T-helper 9 cell (primary cell): Measurements from ENCODE around the gene TSR1.

Experiments
- DNase-seq: peaks from one replicate; pipeline ENCODE4 v3.0.0-alpha.2; 2020

Gene TSR1

DNA sequence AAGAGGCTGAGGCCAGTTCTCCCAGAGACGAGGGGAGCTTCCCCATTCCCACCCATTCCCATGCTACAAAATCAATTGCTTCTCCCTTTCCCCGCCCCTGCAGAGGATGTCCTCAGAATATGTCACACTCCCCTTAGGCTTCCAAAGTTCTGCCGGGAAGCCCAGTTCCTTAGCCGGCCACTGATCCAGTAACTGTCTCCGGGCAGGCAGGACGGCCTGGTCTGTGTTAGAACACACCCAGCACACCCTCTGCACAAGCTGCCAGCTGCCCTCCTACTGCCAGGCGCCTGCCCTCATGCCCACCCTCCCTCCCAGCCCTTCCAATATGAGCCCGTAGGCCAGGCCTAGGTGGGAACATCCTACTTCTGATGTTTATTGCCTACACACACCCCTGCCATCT lies 32.1 kb upstream of the TSR1 start:
- DNase-seq: no peak

DNA sequence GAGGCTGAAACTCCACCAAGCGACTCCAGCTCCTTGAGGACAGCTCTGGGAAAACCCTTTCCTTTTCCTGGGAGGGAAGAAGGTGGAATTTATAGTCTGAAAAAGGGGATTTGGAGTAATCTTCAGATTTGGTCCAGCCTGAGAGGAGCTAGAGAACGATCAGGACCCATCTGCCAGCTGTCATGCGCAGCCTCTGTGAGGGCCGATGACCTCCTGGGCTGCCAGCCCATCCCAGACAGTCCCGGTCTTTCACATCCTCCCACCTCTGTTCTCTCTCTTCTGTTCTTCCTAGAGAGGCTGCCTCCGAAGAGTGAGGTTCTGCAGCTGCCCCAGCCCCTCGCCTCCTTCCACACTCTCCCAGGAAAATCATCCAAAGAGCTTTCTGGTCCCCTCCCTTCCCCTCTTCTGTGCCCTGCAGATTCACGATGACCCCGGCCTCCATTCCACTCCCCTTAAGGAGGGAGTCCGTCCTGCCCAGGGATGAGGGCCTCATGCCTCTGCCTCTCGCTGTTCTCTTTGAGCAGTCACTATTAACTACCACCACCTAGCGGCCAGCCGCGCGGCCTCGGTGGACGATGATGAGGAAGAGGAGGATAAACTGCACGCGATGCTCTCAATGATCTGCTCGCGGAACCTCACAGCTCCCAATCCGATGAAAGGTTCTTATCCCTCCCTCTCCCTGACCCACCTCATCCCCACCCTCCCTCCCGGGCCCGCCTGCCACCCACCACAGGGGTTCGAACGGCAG lies 30.7 kb upstream of the TSR1 start:
- no peak for DNase-seq

DNA sequence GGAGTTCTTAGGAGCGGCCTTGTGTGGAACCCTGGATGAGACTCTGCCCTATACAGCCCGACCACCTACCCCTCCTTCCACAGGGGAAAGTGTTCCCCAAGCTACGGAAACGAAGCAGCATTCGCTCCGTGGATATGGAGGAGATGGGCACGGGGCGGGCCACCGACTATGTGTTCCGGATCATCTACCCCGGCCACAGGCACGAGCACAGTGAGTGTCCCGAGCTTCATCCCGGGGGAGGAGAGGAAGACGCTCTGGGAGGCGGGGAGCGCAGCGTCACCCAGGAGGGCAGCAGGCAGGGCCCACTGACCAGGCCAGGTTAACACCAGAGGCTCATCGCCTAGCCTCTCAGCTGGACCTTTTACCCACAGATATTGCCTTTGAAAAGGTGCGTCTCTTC lies 28.9 kb upstream of the TSR1 start:
- no peak for DNase-seq

- no peak for DNase-seq
These were observed 28.5 kb upstream of the TSR1 start for GRCh38 chr17:2364763-2365116.

GRCh38 chr17:2363851-2364762 lies 27.9 kb upstream of the TSR1 start:
- DNase-seq: no peak

- DNase-seq: no peak
These were observed 27.1 kb upstream of the TSR1 start for GRCh38 chr17:2363318-2363717.

- DNase-seq: no peak
These were observed 26.6 kb upstream of the TSR1 start for GRCh38 chr17:2362881-2363280.

DNA sequence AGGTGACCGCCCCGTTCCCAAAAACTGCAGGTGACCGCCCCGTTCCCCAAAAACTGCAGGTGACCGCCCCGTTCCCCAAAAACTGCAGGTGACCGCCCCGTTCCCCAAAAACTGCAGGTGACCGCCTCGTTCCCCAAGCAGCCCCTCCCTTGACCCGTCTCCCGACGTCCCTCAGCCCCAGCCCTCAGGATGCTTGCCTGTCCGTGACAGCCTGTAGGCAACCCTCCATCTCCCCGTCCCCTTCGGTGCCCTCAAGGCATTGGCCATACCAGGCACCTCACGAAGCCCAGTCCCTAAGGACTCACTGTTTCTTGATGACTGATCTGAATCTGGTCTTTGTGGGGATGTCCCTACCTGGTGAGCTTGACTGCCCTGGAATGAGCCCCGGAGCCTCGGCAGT lies 26.2 kb upstream of the TSR1 start:
- no peak for DNase-seq

- no peak for DNase-seq
These were observed 25.8 kb upstream of the TSR1 start for GRCh38 chr17:2362016-2362415.

GRCh38 chr17:2361010-2361760 lies 24.9 kb upstream of the TSR1 start:
- no peak for DNase-seq

DNA sequence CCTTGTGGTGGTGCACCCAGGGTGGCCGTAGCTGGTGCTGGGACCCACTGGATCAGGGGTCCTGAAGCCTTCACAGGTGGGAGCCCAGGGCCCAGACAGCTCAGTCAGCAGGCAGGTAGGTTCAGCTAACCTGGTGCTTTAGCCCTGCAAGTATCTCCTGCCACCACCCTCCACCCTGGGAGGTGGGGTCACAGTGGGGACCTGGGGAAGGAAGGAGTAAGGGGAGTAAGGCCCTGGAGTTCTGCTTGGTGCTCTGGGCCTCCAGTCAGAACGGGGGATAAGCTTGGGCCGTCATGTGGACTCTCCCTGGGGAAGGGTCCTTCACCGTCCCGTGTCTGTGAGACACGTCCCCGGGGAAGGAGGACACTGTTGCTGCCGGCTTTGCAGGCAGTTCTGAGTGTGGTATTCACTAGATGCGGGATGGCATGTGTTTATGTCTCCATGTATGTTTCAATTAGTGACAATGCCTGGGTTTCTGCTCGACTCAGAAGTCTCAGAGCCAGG lies 21.7 kb upstream of the TSR1 start:
- DNase-seq: no peak

- DNase-seq: no peak
These were observed 21.0 kb upstream of the TSR1 start for GRCh38 chr17:2357237-2357636.

- DNase-seq: no peak
These were observed 18.1 kb upstream of the TSR1 start for GRCh38 chr17:2354311-2354710.

DNA sequence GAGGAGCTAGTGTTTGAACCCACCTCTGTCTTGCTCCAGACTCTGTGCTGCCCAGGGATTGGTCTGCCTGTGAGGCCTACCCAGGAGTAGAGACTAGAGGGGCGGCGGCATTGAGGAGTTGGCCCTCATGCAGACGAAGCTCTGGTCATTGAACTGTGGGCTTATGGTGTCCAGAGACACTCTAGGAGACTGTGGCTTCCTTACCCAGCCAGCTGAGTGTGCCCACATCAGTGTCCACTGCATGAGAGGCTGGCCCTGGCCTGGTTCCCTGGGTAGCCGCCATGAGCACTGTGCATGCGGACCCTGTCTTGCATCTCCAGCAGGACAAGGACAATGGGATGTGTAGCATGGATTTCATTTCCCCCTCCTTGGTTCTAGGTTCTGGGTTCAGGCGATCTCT lies 15.0 kb upstream of the TSR1 start:
- no peak for DNase-seq

GRCh38 chr17:2347805-2348685 lies 11.8 kb upstream of the TSR1 start:
- no peak for DNase-seq

- DNase-seq: no peak
These were observed 10.2 kb upstream of the TSR1 start for GRCh38 chr17:2346475-2346874.

DNA sequence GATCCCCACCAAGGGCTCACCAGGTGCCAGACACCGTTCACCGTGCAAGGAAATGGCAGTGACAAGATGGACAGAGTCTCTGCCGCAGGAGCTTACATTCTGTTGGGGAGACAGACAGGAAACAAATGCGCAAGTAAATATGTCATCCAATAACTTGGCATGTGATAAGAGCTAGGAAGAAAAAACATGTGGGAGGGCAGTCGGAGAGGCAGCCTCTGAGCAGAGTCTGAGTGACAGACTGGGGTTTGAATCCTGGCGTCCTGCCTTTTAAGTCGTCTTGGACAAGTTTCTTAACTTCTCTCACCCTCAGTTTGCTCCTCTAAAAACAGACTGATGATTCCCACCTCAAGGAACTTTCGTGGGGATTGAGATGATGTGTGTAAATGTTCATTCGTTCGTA lies 8.3 kb upstream of the TSR1 start:
- DNase-seq: no peak

DNA sequence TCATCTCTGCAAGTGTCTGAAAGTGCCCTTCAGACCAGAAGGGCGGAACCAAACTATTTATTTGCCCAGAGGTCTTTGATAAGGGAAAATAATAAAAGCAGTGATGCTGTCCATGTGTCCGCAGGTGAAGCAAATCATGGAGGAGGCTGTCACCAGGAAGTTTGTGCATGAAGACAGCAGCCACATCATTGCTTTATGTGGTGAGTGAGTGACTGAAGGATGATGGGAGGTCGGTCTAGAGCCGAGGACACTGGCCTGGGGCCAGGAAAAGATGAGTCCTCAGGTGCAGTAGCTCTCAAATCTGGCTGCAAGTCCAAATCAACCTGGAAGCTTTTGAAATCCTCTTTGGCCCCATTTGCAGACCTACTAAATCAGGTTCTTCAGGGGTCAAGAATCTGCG lies 7.2 kb upstream of the TSR1 start:
- no peak for DNase-seq

DNA sequence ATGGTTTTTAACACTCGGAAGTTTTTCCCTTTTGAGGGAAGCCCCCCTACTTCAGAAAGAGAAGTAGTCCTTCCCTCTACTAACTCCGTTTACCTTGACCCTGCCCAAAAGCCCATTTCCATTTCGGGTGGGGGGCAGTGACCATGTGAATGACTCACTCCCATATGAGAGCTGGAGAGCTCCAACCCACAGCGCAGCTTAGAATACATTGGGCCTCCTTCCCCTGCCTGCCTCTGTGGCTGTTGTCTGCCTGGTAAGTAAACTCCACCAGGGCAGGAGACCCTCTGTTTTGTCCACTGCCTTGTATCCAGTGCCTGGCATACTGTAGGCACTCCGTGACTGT lies 2.0 kb upstream of the TSR1 start:
- DNase-seq: no peak

GRCh38 chr17:2337544-2338314 lies 1.5 kb upstream of the TSR1 start:
- peak; percentile 53 for DNase-seq

GRCh38 chr17:2336852-2337543 lies 741 bp upstream of the TSR1 start, which contains the start of gene SGSM2:
TSS of gene SGSM2 (plus strand) at chr17:2337501. CDS start at chr17:2337689, 188 bp downstream.
- DNase-seq: peak; percentile 69
